Smooth muscle cell (in vitro differentiated cells): ENCODE results near the gene SPRED3. TPM values are rescaled to one million over a fixed set of nuclear protein-coding genes. Genes with fewer than 3 reads are reported as not detected.

Experiments used
- DNase-seq: peaks from one replicate; lab custom pipeline; 2025; ENCODE audit not compliant: unreplicated experiment; lab: John Stamatoyannopoulos, UW
- H2AFZ ChIP-seq: fragments of 200-600 bp; sonication (generic); 2 replicates; pipeline ENCODE4 v1.6.0; 2016; ENCODE audit warnings: antibody characterized with exemption, low read depth, mild to moderate bottlenecking
- H3F3A ChIP-seq: fragments of 200-600 bp; sonication (generic); 2 replicates; pipeline ENCODE4 v1.6.0; 2017; ENCODE audit warnings: antibody characterized with exemption, low read depth
- H3K27ac ChIP-seq: fragments of 200-600 bp; sonication (generic); 2 replicates; pipeline ENCODE4 v1.5.1; 2016; ENCODE audit warnings: low read depth, mild to moderate bottlenecking
- H3K27me3 ChIP-seq: fragments of 200-600 bp; sonication (generic); 2 replicates; pipeline ENCODE4 v1.6.1; 2016; ENCODE audit warnings: low read depth, mild to moderate bottlenecking
- H3K36me3 ChIP-seq: fragments of 200-600 bp; sonication (generic); 2 replicates; pipeline ENCODE4 v1.5.1; 2016; ENCODE audit warnings: low read depth
- H3K4me1 ChIP-seq: fragments of 200-600 bp; sonication (generic); 2 replicates; pipeline ENCODE4 v1.5.1; 2016; ENCODE audit warnings: low read depth
- H3K4me2 ChIP-seq: fragments of 200-600 bp; sonication (generic); 2 replicates; pipeline ENCODE4 v1.6.0; 2016; ENCODE audit warnings: mild to moderate bottlenecking
- H3K4me3 ChIP-seq: fragments of 200-600 bp; sonication (generic); 2 replicates; pipeline ENCODE4 v1.5.1; 2016; ENCODE audit warnings: mild to moderate bottlenecking
- H3K79me2 ChIP-seq: fragments of 200-600 bp; sonication (generic); 2 replicates; pipeline ENCODE4 v1.6.0; 2016; ENCODE audit warnings: low read depth, mild to moderate bottlenecking
- H3K9ac ChIP-seq: fragments of 200-600 bp; sonication (generic); 2 replicates; pipeline ENCODE4 v1.6.0; 2016; ENCODE audit warnings: low read depth
- H3K9me3 ChIP-seq: fragments of 200-600 bp; sonication (generic); replicated peaks from 2 replicates; pipeline ENCODE4 v1.5.1; 2016; ENCODE audit warnings: low read depth
- H4K20me1 ChIP-seq: fragments of 200-600 bp; sonication (generic); 2 replicates; pipeline ENCODE4 v1.6.0; 2016; ENCODE audit warnings: low read depth
- WGBS: methylation state at CpG from one replicate; pipeline ENCODE4 v1.1.7; 2016; ENCODE audit warnings: low lambda C conversion rate; 5-methylcytosine and 5-hydroxymethylcytosine counted together
- polyA plus RNA-seq: library from polyadenylated mRNA; unstranded; fragments of >200 nt; fragmentation: Nextera tagmentation; extraction: Ambion mirVana; gene quantifications from 2 replicates; pipeline ENCODE4 v1.2.1, GENCODE V29; 2016
- total RNA-seq: library from RNA; depleted of rRNA; stranded (reverse); fragments of >200 nt; gene quantifications from 2 replicates; pipeline ENCODE4 v1.2.3, GENCODE V29; 2014
- TF ChIP-seq, protein P1 (sequence below): fragments of 200-600 bp; sonication (generic); IDR thresholded peaks from 2 replicates; pipeline ENCODE4 v1.5.1; 2017; ENCODE audit warnings: borderline replicate concordance, mild to moderate bottlenecking, antibody characterized with exemption; ENCODE audit not compliant: insufficient read depth, poor library complexity, severe bottlenecking

Gene SPRED3
- total and polyA plus RNA-seq, 2 experiments from 2014 or later: 1.8 to 3.0 TPM

DNA sequence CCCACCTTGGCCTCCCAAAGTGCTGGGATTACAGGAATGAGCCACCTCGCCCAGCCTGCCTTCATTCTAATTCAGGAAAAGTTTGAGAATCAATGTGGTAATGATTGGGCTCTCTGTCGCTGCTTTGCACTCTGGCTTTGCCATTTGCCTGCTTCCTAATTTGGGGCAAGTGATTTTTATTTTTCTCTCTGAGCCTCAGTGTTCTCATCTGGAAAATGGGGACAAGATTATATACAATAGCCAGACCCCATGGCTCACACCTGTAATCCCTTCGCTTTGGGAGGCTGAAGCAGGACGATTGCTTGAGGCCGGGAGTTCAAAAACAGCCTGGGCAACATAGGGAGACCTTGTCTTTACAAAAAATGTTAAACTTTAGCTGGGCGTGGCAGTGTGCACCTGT, 48.8 kb downstream of the SPRED3 start:
- DNase-seq: no peak
- no peak overlapping the region for H2AFZ ChIP-seq
- H4K20me1 ChIP-seq: no peaks in the 10 kb centered on the region
- no peaks in the 10 kb centered on the region for H3K36me3 ChIP-seq
- H3K27ac ChIP-seq: no peak overlapping the region
- TF ChIP-seq, protein P1, sequence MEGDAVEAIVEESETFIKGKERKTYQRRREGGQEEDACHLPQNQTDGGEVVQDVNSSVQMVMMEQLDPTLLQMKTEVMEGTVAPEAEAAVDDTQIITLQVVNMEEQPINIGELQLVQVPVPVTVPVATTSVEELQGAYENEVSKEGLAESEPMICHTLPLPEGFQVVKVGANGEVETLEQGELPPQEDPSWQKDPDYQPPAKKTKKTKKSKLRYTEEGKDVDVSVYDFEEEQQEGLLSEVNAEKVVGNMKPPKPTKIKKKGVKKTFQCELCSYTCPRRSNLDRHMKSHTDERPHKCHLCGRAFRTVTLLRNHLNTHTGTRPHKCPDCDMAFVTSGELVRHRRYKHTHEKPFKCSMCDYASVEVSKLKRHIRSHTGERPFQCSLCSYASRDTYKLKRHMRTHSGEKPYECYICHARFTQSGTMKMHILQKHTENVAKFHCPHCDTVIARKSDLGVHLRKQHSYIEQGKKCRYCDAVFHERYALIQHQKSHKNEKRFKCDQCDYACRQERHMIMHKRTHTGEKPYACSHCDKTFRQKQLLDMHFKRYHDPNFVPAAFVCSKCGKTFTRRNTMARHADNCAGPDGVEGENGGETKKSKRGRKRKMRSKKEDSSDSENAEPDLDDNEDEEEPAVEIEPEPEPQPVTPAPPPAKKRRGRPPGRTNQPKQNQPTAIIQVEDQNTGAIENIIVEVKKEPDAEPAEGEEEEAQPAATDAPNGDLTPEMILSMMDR: no peak
- no peaks in the 10 kb centered on the region for H3K9me3 ChIP-seq
- WGBS: 94% methylated on average over 6 of the region's 6 CpGs
- H3K4me2 ChIP-seq: no peak overlapping the region
- H3K79me2 ChIP-seq: no peaks in the 10 kb centered on the region
- H3K27me3 ChIP-seq: peaks cover 14% of the 10 kb centered on the region
- peaks cover 6% of the 10 kb centered on the region for H3K4me1 ChIP-seq
- no peaks in the 10 kb centered on the region for H3F3A ChIP-seq
- no peak overlapping the region for H3K4me3 ChIP-seq
- H3K9ac ChIP-seq: no peak overlapping the region

DNA sequence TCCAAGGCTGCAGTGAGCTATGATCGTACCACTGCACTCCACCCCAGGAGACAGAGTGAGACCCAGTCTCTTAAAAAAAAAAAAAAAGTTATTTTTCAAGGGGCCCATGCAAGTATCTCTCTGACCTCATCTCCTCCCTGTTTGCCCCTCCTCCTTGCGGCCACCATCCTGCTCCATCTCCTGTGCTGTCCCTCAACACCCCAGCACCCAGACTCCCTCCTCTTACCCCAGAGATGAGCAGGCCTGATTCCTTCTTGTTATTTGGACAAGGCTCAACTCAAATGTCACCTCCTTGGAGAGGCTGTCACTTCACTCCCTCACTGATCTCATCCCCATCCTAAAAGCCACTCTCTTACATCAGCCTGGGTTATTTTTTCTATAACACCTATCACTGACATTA, 49.4 kb downstream of the SPRED3 start:
- no peak overlapping the region for H3K4me2 ChIP-seq
- H3F3A ChIP-seq: no peaks in the 10 kb centered on the region
- 96% methylated on average over 2 of the region's 2 CpGs for WGBS
- TF ChIP-seq, protein P1: no peak
- H3K27me3 ChIP-seq: peaks cover 14% of the 10 kb centered on the region
- peaks cover 6% of the 10 kb centered on the region for H3K4me1 ChIP-seq
- DNase-seq: no peak
- no peak overlapping the region for H3K9ac ChIP-seq
- H3K9me3 ChIP-seq: no peaks in the 10 kb centered on the region
- no peak overlapping the region for H2AFZ ChIP-seq
- H4K20me1 ChIP-seq: no peaks in the 10 kb centered on the region
- no peak overlapping the region for H3K27ac ChIP-seq
- no peaks in the 10 kb centered on the region for H3K36me3 ChIP-seq
- no peak overlapping the region for H3K4me3 ChIP-seq
- no peaks in the 10 kb centered on the region for H3K79me2 ChIP-seq

DNA sequence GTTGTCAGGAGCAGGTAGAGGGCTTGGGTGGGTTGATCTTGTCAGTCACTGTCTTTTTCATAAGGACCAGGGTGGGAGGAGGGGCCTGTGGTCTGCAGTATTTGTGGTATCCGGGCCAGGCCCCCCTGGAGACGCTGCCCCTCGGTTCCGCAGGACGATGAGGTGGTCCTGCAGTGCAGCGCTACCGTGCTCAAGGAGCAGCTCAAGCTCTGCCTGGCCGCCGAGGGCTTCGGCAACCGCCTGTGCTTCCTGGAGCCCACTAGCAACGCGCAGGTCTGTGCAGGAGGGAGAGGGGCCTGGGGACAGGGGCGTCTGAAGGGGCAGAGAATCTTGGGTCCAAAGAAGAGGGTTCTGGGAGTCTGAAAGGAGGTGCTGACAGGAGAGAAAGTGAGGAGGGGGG, 52.1 kb downstream of the SPRED3 start:
- H3K27ac ChIP-seq: no peak overlapping the region
- no peak overlapping the region for H3K4me2 ChIP-seq
- no peak overlapping the region for H3K9ac ChIP-seq
- no peak overlapping the region for H3K4me3 ChIP-seq
- no peaks in the 10 kb centered on the region for H3F3A ChIP-seq
- no peaks in the 10 kb centered on the region for H3K27me3 ChIP-seq
- H3K4me1 ChIP-seq: no peaks in the 10 kb centered on the region
- no peaks in the 10 kb centered on the region for H3K36me3 ChIP-seq
- H3K9me3 ChIP-seq: no peaks in the 10 kb centered on the region
- no peak overlapping the region for H2AFZ ChIP-seq
- TF ChIP-seq, protein P1: no peak
- no peaks in the 10 kb centered on the region for H3K79me2 ChIP-seq
- no peak for DNase-seq
- no peaks in the 10 kb centered on the region for H4K20me1 ChIP-seq
- WGBS: 93% methylated on average over 12 of the region's 14 CpGs

DNA sequence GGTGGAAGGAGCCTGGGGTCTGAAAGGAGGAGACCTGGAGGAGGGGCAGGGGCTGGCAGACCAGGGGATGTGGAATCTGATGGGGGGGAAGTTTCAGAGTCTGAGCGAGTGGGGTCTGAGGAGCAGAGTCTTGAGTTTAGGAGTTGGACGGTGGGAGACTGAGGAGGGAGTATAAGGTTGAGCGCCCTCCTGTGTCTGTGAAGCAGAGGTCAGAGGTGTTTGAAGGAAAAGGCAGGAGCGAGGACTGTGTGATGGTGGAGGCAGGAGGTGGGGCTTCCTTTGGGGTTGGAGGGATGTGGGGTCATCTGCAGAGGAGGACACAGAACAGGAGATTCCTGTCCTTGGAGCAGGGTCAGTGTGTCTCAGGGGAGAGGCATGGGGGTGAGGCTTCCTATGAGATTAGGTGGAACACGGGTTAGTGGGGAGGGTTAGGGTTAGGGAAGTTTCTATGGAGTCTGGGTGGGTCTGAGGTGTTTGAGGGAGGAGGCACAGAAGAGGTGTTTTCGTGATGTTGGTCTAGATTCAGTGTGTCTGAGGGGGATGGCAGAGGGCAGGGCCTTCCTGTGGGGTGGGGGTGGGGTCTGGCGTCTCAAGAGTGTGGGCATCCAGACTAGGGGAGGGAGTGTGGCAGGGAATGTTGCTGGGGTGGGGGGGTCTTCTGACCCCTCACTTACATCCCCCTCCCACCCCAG, 53.3 kb downstream of the SPRED3 start:
- Histone ChIP-seq H3F3A (no peaks in the 10 kb centered on the region), H3K4me3 (no peak overlapping the region), H3K27me3 (no peaks in the 10 kb centered on the region), H3K27ac (no peak overlapping the region), H3K4me2 (no peak overlapping the region), H3K9ac (no peak overlapping the region), H3K36me3 (no peaks in the 10 kb centered on the region), H3K79me2 (no peaks in the 10 kb centered on the region), H3K9me3 (no peaks in the 10 kb centered on the region), H4K20me1 (no peaks in the 10 kb centered on the region), H2AFZ (no peak overlapping the region), H3K4me1 (no peaks in the 10 kb centered on the region)
- whole genome bisulfite sequencing: 60% methylated on average over 7 of the region's 7 CpGs
- TF ChIP-seq, protein P1: no peak
- no peak for DNase-seq
